ENCODE data around the gene HOXC4. TPM values are rescaled to one million over a fixed set of nuclear protein-coding genes. Genes with fewer than 3 reads are reported as not detected.

HOXC4 gene
- total RNA-seq, 1 donor from 2014 or later: 67.4 TPM

Small RNA genes lying within 50 kb of the gene (microRNA-seq; reads per million reads assigned to microRNA genes)
- gene MIR615: 1,730 reads per million, percentile 84 among the genes with 10 or more reads in this experiment

Other genes starting within 250 kb of the HOXC4 start
- gene HOXC13, start 115.0 kb upstream of the HOXC4 start, total RNA-seq: 0.44 to 0.69 TPM (median 0.61 TPM) in 3 replicates
- gene HOXC12, start 98.9 kb upstream of the HOXC4 start, total RNA-seq: not detected in 3 replicates
- 0.47 to 0.60 TPM (median 0.47 TPM) in 3 replicates for gene HOXC11, start 80.7 kb upstream of the HOXC4 start, total RNA-seq
- gene HOTAIR, start 78.9 kb upstream of the HOXC4 start, total RNA-seq: 1.1 to 1.8 TPM (median 1.8 TPM) in 3 replicates
- gene HOXC10, start 68.7 kb upstream of the HOXC4 start, total RNA-seq: 0.95 to 0.97 TPM (median 0.96 TPM) in 3 replicates
- gene HOXC9, start 53.7 kb upstream of the HOXC4 start, total RNA-seq: 1.1 to 2.0 TPM (median 1.6 TPM) in 3 replicates
- 4.9 to 5.9 TPM (median 5.5 TPM) in 3 replicates for gene HOXC8, start 44.9 kb upstream of the HOXC4 start, total RNA-seq
- gene HOXC6, start 25.4 kb upstream of the HOXC4 start, total RNA-seq: 15.5 to 17.4 TPM (median 16.3 TPM) in 3 replicates
- gene HOXC5, start 20.8 kb upstream of the HOXC4 start, total RNA-seq: 28.7 to 33.8 TPM (median 29.3 TPM) in 3 replicates
- 39.5 to 47.1 TPM (median 46.1 TPM) in 3 replicates for gene SMUG1, start 135.2 kb downstream of the HOXC4 start, total RNA-seq
- gene CBX5, start 226.3 kb downstream of the HOXC4 start, total RNA-seq: 209 to 219 TPM (median 217 TPM) in 3 replicates
- gene HNRNPA1, start 226.9 kb downstream of the HOXC4 start, total RNA-seq: 2,201 to 2,231 TPM (median 2,205 TPM) in 3 replicates
- 0.45 to 0.75 TPM (median 0.47 TPM) in 3 replicates for gene NFE2, start 247.2 kb downstream of the HOXC4 start, total RNA-seq

Measured in mesothelial cell of epicardium (in vitro differentiated cells).